22Rv1 (cell line): ENCODE data around the gene BHLHE23.
"Not testable (repeated sequence)": the region's sequence is repeated elsewhere in the genome, so short reads cannot be mapped to it uniquely, and the experiment has no call there.

Experiments
- H3K27ac ChIP-seq: fragments of 450-650 bp; 2 replicates; pipeline ENCODE4 v1.5.1; 2017
- CTCF ChIP-seq: fragments of 450-650 bp; IDR thresholded peaks from 2 replicates; pipeline ENCODE4 v1.5.1; 2017; ENCODE audit warnings: mild to moderate bottlenecking
- ZFX ChIP-seq: fragments of 450-650 bp; IDR thresholded peaks from 2 replicates; pipeline ENCODE4 v1.6.1; 2017; ENCODE audit warnings: antibody characterized with exemption, borderline replicate concordance

The BHLHE23 gene

GRCh38 chr20:63042448-63043071 is 35.8 kb upstream of the BHLHE23 start:
- no peak for TF ChIP-seq ZFX
- H3K27ac ChIP-seq = no peak overlapping the region

- H3K27ac ChIP-seq = no peak overlapping the region
- no peak for TF ChIP-seq ZFX
- no peak for TF ChIP-seq CTCF
These were observed 35.0 kb upstream of the BHLHE23 start for GRCh38 chr20:63041776-63042175.

GRCh38 chr20:63037669-63038268 is 31.0 kb upstream of the BHLHE23 start:
- TF ChIP-seq CTCF (no peak), ZFX (no peak)
- H3K27ac ChIP-seq = no peak overlapping the region

- TF ChIP-seq CTCF (no peak), ZFX (no peak)
- H3K27ac ChIP-seq = no peak overlapping the region
These were observed 29.5 kb upstream of the BHLHE23 start for GRCh38 chr20:63036291-63036690.

GRCh38 chr20:63035603-63036185 is 28.9 kb upstream of the BHLHE23 start:
- no peak overlapping the region for H3K27ac ChIP-seq
- TF ChIP-seq CTCF (no peak), ZFX (no peak)

GRCh38 chr20:63034710-63035602 is 28.2 kb upstream of the BHLHE23 start:
- H3K27ac ChIP-seq = not testable (repeated sequence)

GRCh38 chr20:63033794-63034709 is 27.3 kb upstream of the BHLHE23 start:
- no peak overlapping the region for H3K27ac ChIP-seq
- TF ChIP-seq ZFX (no peak), CTCF (no peak)
